H1 (cell line): ENCODE measurements around the gene PRR30. TPM values are rescaled to one million over a fixed set of nuclear protein-coding genes. Genes with fewer than 3 reads are reported as not detected.

ENCODE experiments used
- CTCF ChIA-PET: fragments of 300-600 bp; sonication (Branson Sonifier 250); formaldehyde crosslinking; loops from one replicate; lab custom pipeline; 2021; ENCODE audit not compliant: partially characterized antibody; lab: Charles Lee
- POLR2A ChIA-PET: fragments of 300-600 bp; sonication (Branson Sonifier 250); formaldehyde crosslinking; loops from one replicate; lab custom pipeline; 2021; ENCODE audit warnings: inconsistent platforms; ENCODE audit not compliant: partially characterized antibody; lab: Charles Lee
- DNase-seq, 2 experiments: peaks; one replicate each; pipeline versions ENCODE4 v3.0.0 to v3.0.0-alpha.2; 2010 to 2022; ENCODE audit warnings: low spot score in 2 of 2, low read depth in 1 of 2, mixed read lengths in 1 of 2
- FAIRE-seq: peaks from 2 replicates; lab custom pipeline; 2011; peaks lifted over from hg19 to GRCh38; lab: Jason Lieb, UNC
- H2AFZ ChIP-seq: 2 replicates; pipeline ENCODE4 v1.8.1; 2012; ENCODE audit warnings: low read length, inconsistent platforms
- H2AK5ac ChIP-seq: 2 replicates; pipeline ENCODE4 v1.6.1; 2013; ENCODE audit warnings: low read depth, low read length
- H2BK120ac ChIP-seq: replicated peaks from 2 replicates; pipeline ENCODE3; 2013; ENCODE audit warnings: low read depth, low read length, inconsistent platforms
- H2BK12ac ChIP-seq: 2 replicates; pipeline ENCODE4 v1.6.1; 2013; ENCODE audit warnings: low read depth, low read length
- H2BK15ac ChIP-seq: 2 replicates; pipeline ENCODE4 v1.6.1; 2013; ENCODE audit warnings: low read length
- H2BK20ac ChIP-seq: 2 replicates; pipeline ENCODE4 v1.6.1; 2013; ENCODE audit warnings: low read length
- H2BK5ac ChIP-seq: 2 replicates; pipeline ENCODE4 v1.6.1; 2013; ENCODE audit warnings: low read depth, low read length
- H3K14ac ChIP-seq: 2 replicates; pipeline ENCODE4 v1.6.1; 2013; ENCODE audit warnings: inconsistent platforms; ENCODE audit not compliant: insufficient read length
- H3K18ac ChIP-seq: 2 replicates; pipeline ENCODE4 v1.6.1; 2013; ENCODE audit warnings: low read length; ENCODE audit errors: extremely low read depth
- H3K23ac ChIP-seq: 2 replicates; pipeline ENCODE4 v1.6.1; 2013; ENCODE audit warnings: inconsistent platforms; ENCODE audit not compliant: insufficient read length
- H3K23me2 ChIP-seq: 2 replicates; pipeline ENCODE4 v1.6.1; 2013; ENCODE audit warnings: low read depth, low read length
- H3K27ac ChIP-seq: 2 replicates; pipeline ENCODE4 v1.6.1; 2011; ENCODE audit warnings: low read depth, low read length, inconsistent platforms
- H3K27me3 ChIP-seq, 4 experiments: replicated peaks in 1 of 4; 1 replicate in 1 of 4; 2 replicates in 3 of 4; pipeline versions ENCODE4 v1.6.1 to v1.8.1; 2011 to 2013; ENCODE audit warnings: low read length in 3 of 4, mild to moderate bottlenecking in 3 of 4, inconsistent platforms in 2 of 4, mixed read lengths in 2 of 4, moderate library complexity in 1 of 4; ENCODE audit not compliant: control insufficient read depth in 3 of 4, insufficient read depth in 3 of 4; ENCODE audit errors: extremely low read depth in 1 of 4
- H3K36me3 ChIP-seq, 4 experiments: 2 replicates each; pipeline versions ENCODE4 v1.6.1 to v1.8.1; 2011 to 2013; ENCODE audit warnings: mild to moderate bottlenecking in 4 of 4, low read length in 3 of 4, moderate library complexity in 2 of 4, control low read depth in 1 of 4, inconsistent platforms in 1 of 4; ENCODE audit not compliant: insufficient read depth in 4 of 4, control insufficient read depth in 2 of 4
- H3K4ac ChIP-seq: replicated peaks from 2 replicates; pipeline ENCODE3; 2013; ENCODE audit warnings: low read length, low read depth, mixed read lengths, inconsistent platforms; ENCODE audit not compliant: insufficient read length
- H3K4me1 ChIP-seq, 4 experiments: replicated peaks in 1 of 4; 1 replicate in 1 of 4; 2 replicates in 3 of 4; pipeline versions ENCODE4 v1.6.1 to v1.8.1; 2011 to 2013; ENCODE audit warnings: low read length in 3 of 4, inconsistent platforms in 2 of 4, mixed read lengths in 1 of 4; ENCODE audit not compliant: insufficient read depth in 4 of 4, control insufficient read depth in 3 of 4
- H3K4me2 ChIP-seq, 2 experiments: 2 replicates each; pipeline versions ENCODE4 v1.6.1 to v1.8.1; 2011 to 2013; ENCODE audit warnings: low read depth in 2 of 2, low read length in 2 of 2, control low read depth in 1 of 2, inconsistent platforms in 1 of 2, mild to moderate bottlenecking in 1 of 2; ENCODE audit not compliant: insufficient read depth in 1 of 2
- H3K4me3 ChIP-seq, 4 experiments: fragments of 200-600, 300-600 bp in 1 of 4; sonication (generic), shearing (Covaris generic), sonication (Bioruptor Twin) in 1 of 4; 2 replicates each; pipeline versions ENCODE4 v1.5.1 to v1.8.1; 2011 to 2016; ENCODE audit warnings: low read length in 4 of 4, low read depth in 3 of 4, control low read depth in 2 of 4, inconsistent platforms in 2 of 4, mild to moderate bottlenecking in 2 of 4, mixed read lengths in 1 of 4, moderate library complexity in 1 of 4; ENCODE audit not compliant: insufficient read depth in 2 of 4; ENCODE audit errors: extremely low read depth in 1 of 4
- H3K56ac ChIP-seq: replicated peaks from 2 replicates; pipeline ENCODE3; 2013; ENCODE audit warnings: low read depth, mild to moderate bottlenecking, mixed read lengths, low read length, inconsistent platforms; ENCODE audit not compliant: insufficient read length
- H3K79me1 ChIP-seq: 2 replicates; pipeline ENCODE4 v1.6.1; 2013; ENCODE audit warnings: low read depth, low read length, control low read depth
- H3K79me2 ChIP-seq, 2 experiments: 2 replicates each; pipeline versions ENCODE4 v1.6.1 to v1.8.1; 2012 to 2013; ENCODE audit warnings: low read length in 2 of 2, mild to moderate bottlenecking in 2 of 2, inconsistent platforms in 1 of 2; ENCODE audit not compliant: insufficient read depth in 2 of 2, control insufficient read depth in 1 of 2
- H3K9ac ChIP-seq, 4 experiments: replicated peaks in 1 of 4; 1 replicate in 1 of 4; 2 replicates in 3 of 4; pipeline versions ENCODE4 v1.6.1 to v1.8.1; 2011 to 2013; ENCODE audit warnings: low read depth in 3 of 4, low read length in 3 of 4, control low read depth in 2 of 4, mild to moderate bottlenecking in 2 of 4, moderate library complexity in 2 of 4, inconsistent platforms in 1 of 4; ENCODE audit errors: extremely low read depth in 1 of 4
- H3K9me3 ChIP-seq, 2 experiments: 2 replicates each; pipeline versions ENCODE4 v1.6.1 to v1.8.1; 2012 to 2013; ENCODE audit warnings: mild to moderate bottlenecking in 2 of 2, moderate library complexity in 2 of 2, control low read depth in 1 of 2, inconsistent platforms in 1 of 2, low read depth in 1 of 2, low read length in 1 of 2, mixed read lengths in 1 of 2; ENCODE audit not compliant: insufficient read depth in 2 of 2
- H4K20me1 ChIP-seq, 2 experiments: replicated peaks in 1 of 2; 2 replicates each; pipeline versions ENCODE3 to v1.8.1; 2011 to 2013; ENCODE audit warnings: inconsistent platforms in 2 of 2, low read length in 2 of 2, mild to moderate bottlenecking in 1 of 2; ENCODE audit not compliant: insufficient read depth in 2 of 2, control insufficient read depth in 1 of 2
- H4K5ac ChIP-seq: 2 replicates; pipeline ENCODE4 v1.6.1; 2013; ENCODE audit warnings: low read length, low read depth, mixed read lengths, inconsistent platforms; ENCODE audit not compliant: insufficient read length
- H4K8ac ChIP-seq: 2 replicates; pipeline ENCODE4 v1.8.0; 2013; ENCODE audit warnings: mild to moderate bottlenecking, moderate library complexity, low read length, inconsistent platforms; ENCODE audit not compliant: insufficient read depth; ENCODE audit errors: extremely low read depth
- H4K91ac ChIP-seq: replicated peaks from 2 replicates; pipeline ENCODE3; 2013; ENCODE audit warnings: low read length, mixed read lengths, inconsistent platforms; ENCODE audit not compliant: insufficient read length
- ATF2 ChIP-seq: IDR thresholded peaks from 2 replicates; pipeline ENCODE4 v1.6.1; 2012; ENCODE audit warnings: low read length, inconsistent platforms
- CHD2 ChIP-seq: IDR thresholded peaks from 2 replicates; pipeline ENCODE4 v1.6.1; 2012; ENCODE audit warnings: low read length, improper control_type of control experiment
- CREB1 ChIP-seq: IDR thresholded peaks from 2 replicates; pipeline ENCODE4 v1.6.1; 2012; ENCODE audit warnings: inconsistent platforms
- JUN ChIP-seq: IDR thresholded peaks from 2 replicates; pipeline ENCODE4 v1.6.1; 2011; ENCODE audit warnings: low read depth, mild to moderate bottlenecking, improper control_type of control experiment, low read length
- RNF2 ChIP-seq: fragments of 200-900, 300-1000 bp; sonication (generic); IDR thresholded peaks from 2 replicates; pipeline ENCODE4 v1.7.1; 2016; ENCODE audit warnings: borderline replicate concordance, low read depth, mild to moderate bottlenecking, antibody characterized with exemption, low read length; ENCODE audit not compliant: poor library complexity, severe bottlenecking; ENCODE audit errors: missing control alignments
- SIRT6 ChIP-seq: IDR thresholded peaks from one replicate; pipeline ENCODE4 v1.7.1; 2012; ENCODE audit warnings: low read length, inconsistent platforms
- SP4 ChIP-seq: IDR thresholded peaks from 2 replicates; pipeline ENCODE4 v1.6.1; 2012; ENCODE audit warnings: low read length, inconsistent platforms
- TAF7 ChIP-seq: optimal IDR thresholded peaks from 2 replicates; pipeline ENCODE3; 2011; ENCODE audit warnings: low read depth, mild to moderate bottlenecking, inconsistent platforms, low read length, moderate library complexity, borderline replicate concordance
- WGBS, 2 experiments: shearing (Covaris generic) in 1 of 2; methylation state at CpG; one replicate each; pipeline versions ENCODE4 v1.1.6 to v1.1.7; 2013 to 2015; ENCODE audit warnings: low lambda C conversion rate in 2 of 2, mixed read lengths in 2 of 2, inconsistent platforms in 1 of 2, low coverage in 1 of 2, missing lambda C conversion rate in 1 of 2; ENCODE audit not compliant: insufficient replicate concordance in 2 of 2, insufficient coverage in 1 of 2, insufficient read length in 1 of 2; ENCODE audit errors: extremely low coverage in 1 of 2, missing lambda C conversion rate in 1 of 2; 5-methylcytosine and 5-hydroxymethylcytosine counted together
- polyA plus RNA-seq, 7 experiments: library from polyadenylated mRNA; depleted of rRNA in 3 of 7; stranded (reverse) in 5 of 7; unstranded in 2 of 7; fragments of >200 nt in 5 of 7; fragments of 200-250 nt in 2 of 7; gene quantifications; 1 replicate in 5 of 7; 2 replicates in 1 of 7; 4 replicates in 1 of 7; pipeline versions ENCODE4 v1.2.1 to v1.2.3, GENCODE V29; 2011 to 2013; ENCODE audit warnings: missing spikeins in 2 of 7, mixed read lengths in 2 of 7
- total RNA-seq: library from RNA; stranded (reverse); fragmentation: NEBNext Ultra II Directional; extraction: Animal tissue kit (Norgen Biotek cat#: 25700); gene quantifications from 2 replicates; pipeline ENCODE4 v1.2.1, GENCODE V29; 2021
- TF ChIP-seq, protein P1 (sequence below), 3 experiments: IDR thresholded peaks; 1 replicate in 2 of 3; 2 replicates in 1 of 3; pipeline versions ENCODE4 v1.5.1 to v1.6.1; 2011; ENCODE audit warnings: low read length in 3 of 3, mild to moderate bottlenecking in 3 of 3, inconsistent platforms in 2 of 3, low read depth in 1 of 3, moderate library complexity in 1 of 3; ENCODE audit not compliant: insufficient read depth in 1 of 3; ENCODE audit errors: control extremely low read depth in 1 of 3

PRR30 gene
- total and polyA plus RNA-seq, 2 of the 8 experiments (the other 6 are each of a cell fraction or from before 2014, with no cell fraction given): not detected

GRCh38 chr2:27095427-27095744, 43.8 kb downstream of the PRR30 start:
- Histone ChIP-seq H2AK5ac (no peak overlapping the region), H3K36me3 (no peaks in the 10 kb centered on the region), H3K79me2 (no peaks in the 10 kb centered on the region), H3K23me2 (no peaks in the 10 kb centered on the region), H4K20me1 (peaks cover 0 to 6% of the 10 kb centered on the region in 2 experiments), H2BK12ac (no peak overlapping the region), H3K4me2 (peak overlapping the region in 1 of 2 experiments; percentile 61; a peak in 1 of 4 replicates), H3K14ac (no peak overlapping the region), H3K56ac (no peak overlapping the region), H2BK20ac (peak overlapping the region; percentile 55; the same call in 1 of the 2 replicates), H3K23ac (no peak overlapping the region), H3K18ac (no peak overlapping the region), H3K27ac (no peak overlapping the region), H2BK5ac (no peak overlapping the region), H3K27me3 (no peaks in the 10 kb centered on the region), H3K9ac (no peak overlapping the region), H2BK15ac (no peak overlapping the region), H2AFZ (no peak overlapping the region), H4K8ac (peak overlapping the region; percentile 8; the same call in 1 of the 2 replicates), H3K4me1 (peaks cover 0 to 2% (median under 1%) of the 10 kb centered on the region in 4 experiments; a peak in 2 of 7 replicates), H3K9me3 (no peaks in the 10 kb centered on the region), H3K4me3 (no peak overlapping the region), H2BK120ac (no peak overlapping the region), H4K5ac (no peak overlapping the region), H4K91ac (no peak overlapping the region), H3K4ac (no peak overlapping the region), H3K79me1 (no peaks in the 10 kb centered on the region; the same call in 1 of the 2 replicates)
- TF ChIP-seq CREB1 (no peak), JUN (no peak), TAF7 (no peak), SP4 (no peak), SIRT6 (no peak), RNF2 (no peak), CHD2 (no peak), ATF2 (no peak)
- TF ChIP-seq, protein P1, sequence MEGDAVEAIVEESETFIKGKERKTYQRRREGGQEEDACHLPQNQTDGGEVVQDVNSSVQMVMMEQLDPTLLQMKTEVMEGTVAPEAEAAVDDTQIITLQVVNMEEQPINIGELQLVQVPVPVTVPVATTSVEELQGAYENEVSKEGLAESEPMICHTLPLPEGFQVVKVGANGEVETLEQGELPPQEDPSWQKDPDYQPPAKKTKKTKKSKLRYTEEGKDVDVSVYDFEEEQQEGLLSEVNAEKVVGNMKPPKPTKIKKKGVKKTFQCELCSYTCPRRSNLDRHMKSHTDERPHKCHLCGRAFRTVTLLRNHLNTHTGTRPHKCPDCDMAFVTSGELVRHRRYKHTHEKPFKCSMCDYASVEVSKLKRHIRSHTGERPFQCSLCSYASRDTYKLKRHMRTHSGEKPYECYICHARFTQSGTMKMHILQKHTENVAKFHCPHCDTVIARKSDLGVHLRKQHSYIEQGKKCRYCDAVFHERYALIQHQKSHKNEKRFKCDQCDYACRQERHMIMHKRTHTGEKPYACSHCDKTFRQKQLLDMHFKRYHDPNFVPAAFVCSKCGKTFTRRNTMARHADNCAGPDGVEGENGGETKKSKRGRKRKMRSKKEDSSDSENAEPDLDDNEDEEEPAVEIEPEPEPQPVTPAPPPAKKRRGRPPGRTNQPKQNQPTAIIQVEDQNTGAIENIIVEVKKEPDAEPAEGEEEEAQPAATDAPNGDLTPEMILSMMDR (IDR thresholded peaks at IDR 0.05; ENCODE audit: control extremely low read depth in 1 of 3, insufficient read depth in 1 of 3, low read depth in 1 of 3, low read length in 3 of 3): no peak
- FAIRE-seq: no peak
- WGBS, 2 experiments: 89% methylated on average over 2 of the region's 2 CpGs; no CpG with 5 or more reads in 1 of the 2 experiments
- DNase-seq: no peak
- POLR2A ChIA-PET: interaction anchor here (1.1 to 1.5 kb wide), 3 partner anchors 8 to 122 kb away, joined by 3 to 5 read pairs (median 4); partner anchors contain the start of gene CAD
- CTCF ChIA-PET: interaction anchor here (1.2 to 12.7 kb wide), 9 partner anchors 8 to 187 kb away, joined by 3 to 120 read pairs (median 12); partner anchors contain the start of genes KHK, PREB and TRIM54
